ENCODE results near the gene NELFB. TPM values are rescaled to one million over a fixed set of nuclear protein-coding genes. Genes with fewer than 3 reads are reported as not detected.
A peak's percentile ranks its signal among the peaks of the same experiment; 100 is the strongest.

NELFB gene
- total and polyA plus RNA-seq, 9 of the 15 experiments (the other 6 are each of a cell fraction or from before 2014, with no cell fraction given), result 0.24 to 84.0 (median 29.7) TPM

GRCh38 chr9:137236238-137236935 is 18.7 kb upstream of the NELFB start (continued):
- TF ChIP-seq MAFK (IDR thresholded peaks at IDR 0.05; ENCODE audit: low read length), result no peak
- 0 out of 2 replicates have a peak, but pooled peaks have one; percentile 33 for TF ChIP-seq PTBP1 (IDR thresholded peaks at IDR 0.05; ENCODE audit: low read depth, low read length)
- TF ChIP-seq, protein P1, sequence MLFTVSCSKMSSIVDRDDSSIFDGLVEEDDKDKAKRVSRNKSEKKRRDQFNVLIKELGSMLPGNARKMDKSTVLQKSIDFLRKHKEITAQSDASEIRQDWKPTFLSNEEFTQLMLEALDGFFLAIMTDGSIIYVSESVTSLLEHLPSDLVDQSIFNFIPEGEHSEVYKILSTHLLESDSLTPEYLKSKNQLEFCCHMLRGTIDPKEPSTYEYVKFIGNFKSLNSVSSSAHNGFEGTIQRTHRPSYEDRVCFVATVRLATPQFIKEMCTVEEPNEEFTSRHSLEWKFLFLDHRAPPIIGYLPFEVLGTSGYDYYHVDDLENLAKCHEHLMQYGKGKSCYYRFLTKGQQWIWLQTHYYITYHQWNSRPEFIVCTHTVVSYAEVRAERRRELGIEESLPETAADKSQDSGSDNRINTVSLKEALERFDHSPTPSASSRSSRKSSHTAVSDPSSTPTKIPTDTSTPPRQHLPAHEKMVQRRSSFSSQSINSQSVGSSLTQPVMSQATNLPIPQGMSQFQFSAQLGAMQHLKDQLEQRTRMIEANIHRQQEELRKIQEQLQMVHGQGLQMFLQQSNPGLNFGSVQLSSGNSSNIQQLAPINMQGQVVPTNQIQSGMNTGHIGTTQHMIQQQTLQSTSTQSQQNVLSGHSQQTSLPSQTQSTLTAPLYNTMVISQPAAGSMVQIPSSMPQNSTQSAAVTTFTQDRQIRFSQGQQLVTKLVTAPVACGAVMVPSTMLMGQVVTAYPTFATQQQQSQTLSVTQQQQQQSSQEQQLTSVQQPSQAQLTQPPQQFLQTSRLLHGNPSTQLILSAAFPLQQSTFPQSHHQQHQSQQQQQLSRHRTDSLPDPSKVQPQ (CRISPR knock-in tag; IDR thresholded peaks at IDR 0.05; ENCODE audit: borderline replicate concordance), result no peak
- TF ChIP-seq NR3C1 (CRISPR knock-in tag; IDR thresholded peaks at IDR 0.05), result no peak
- TF ChIP-seq CHCHD3 (CRISPR knock-in tag; IDR thresholded peaks at IDR 0.05), result no peak
- TF ChIP-seq ETS1 (conservative IDR thresholded peaks at IDR 0.05; ENCODE audit: control insufficient read depth, low read depth, low read length), result peak; percentile 60
- peak; percentile 48; the same call in 1 of the 2 replicates for TF ChIP-seq ZKSCAN1 (IDR thresholded peaks at IDR 0.05; ENCODE audit: low read depth, low read length)
- no peak for TF ChIP-seq CHD1 (IDR thresholded peaks at IDR 0.05; ENCODE audit: low read length)
- TF ChIP-seq, protein P2, sequence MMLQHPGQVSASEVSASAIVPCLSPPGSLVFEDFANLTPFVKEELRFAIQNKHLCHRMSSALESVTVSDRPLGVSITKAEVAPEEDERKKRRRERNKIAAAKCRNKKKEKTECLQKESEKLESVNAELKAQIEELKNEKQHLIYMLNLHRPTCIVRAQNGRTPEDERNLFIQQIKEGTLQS (IDR thresholded peaks at IDR 0.05), result no peak
- TF ChIP-seq, protein P2 (CRISPR knock-in tag; conservative IDR thresholded peaks at IDR 0.05), result peak; percentile 71; the same call in 1 of the 2 replicates
- TF ChIP-seq SMARCB1 (IDR thresholded peaks at IDR 0.05; ENCODE audit: insufficient read length, low read depth), result no peak
- TF ChIP-seq ZNF436 (CRISPR knock-in tag; IDR thresholded peaks at IDR 0.05), result no peak
- TF ChIP-seq HLTF (IDR thresholded peaks at IDR 0.05), result no peak
- no peak for TF ChIP-seq ZNF354B (CRISPR knock-in tag; IDR thresholded peaks at IDR 0.05)
- TF ChIP-seq CAMTA2 (CRISPR knock-in tag; conservative IDR thresholded peaks at IDR 0.05), result no peak
- no peak for TF ChIP-seq ELF4 (CRISPR knock-in tag; IDR thresholded peaks at IDR 0.05)
- TF ChIP-seq, protein P3, sequence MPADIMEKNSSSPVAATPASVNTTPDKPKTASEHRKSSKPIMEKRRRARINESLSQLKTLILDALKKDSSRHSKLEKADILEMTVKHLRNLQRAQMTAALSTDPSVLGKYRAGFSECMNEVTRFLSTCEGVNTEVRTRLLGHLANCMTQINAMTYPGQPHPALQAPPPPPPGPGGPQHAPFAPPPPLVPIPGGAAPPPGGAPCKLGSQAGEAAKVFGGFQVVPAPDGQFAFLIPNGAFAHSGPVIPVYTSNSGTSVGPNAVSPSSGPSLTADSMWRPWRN (IDR thresholded peaks at IDR 0.05; ENCODE audit: low read depth), result 0 out of 2 replicates have a peak, but pooled peaks have one; percentile 60
- peak; percentile 96 for TF ChIP-seq RB1 (IDR thresholded peaks at IDR 0.05; ENCODE audit: low read depth)
- no peak for TF ChIP-seq IFI16 (CRISPR knock-in tag; IDR thresholded peaks at IDR 0.05)
- no peak for TF ChIP-seq ZNF785 (CRISPR knock-in tag; IDR thresholded peaks at IDR 0.05)
- peak; percentile 95 for TF ChIP-seq PCBP1 (IDR thresholded peaks at IDR 0.05; ENCODE audit: low read depth, low read length, poor library complexity, severe bottlenecking)
- TF ChIP-seq NFXL1 (CRISPR knock-in tag; IDR thresholded peaks at IDR 0.05), result no peak
- 0 out of 2 replicates have a peak, but pooled peaks have one; percentile 9 for TF ChIP-seq ERF (CRISPR knock-in tag; IDR thresholded peaks at IDR 0.05)
- TF ChIP-seq MYC (IDR thresholded peaks at IDR 0.05; ENCODE audit: low read depth, low read length), result peak; percentile 72
- no peak for TF ChIP-seq MYC (CRISPR knock-in tag; IDR thresholded peaks at IDR 0.05; ENCODE audit: borderline replicate concordance, low read depth)
- TF ChIP-seq BHLHE40 (IDR thresholded peaks at IDR 0.05; ENCODE audit: low read length), result peak; percentile 94
